IPS-18a (cell line): ENCODE measurements around the gene CCDC70.
"Not testable (repeated sequence)": the region's sequence is repeated elsewhere in the genome, so short reads cannot be mapped to it uniquely, and the experiment has no call there.

ENCODE experiments used
- H3K27ac ChIP-seq: one replicate; pipeline ENCODE4 v1.5.1; 2013; ENCODE audit warnings: low read length
- H3K27me3 ChIP-seq: one replicate; pipeline ENCODE4 v1.6.1; 2013; ENCODE audit warnings: mild to moderate bottlenecking, low read length; ENCODE audit not compliant: control insufficient read depth, insufficient read depth
- H3K36me3 ChIP-seq: one replicate; pipeline ENCODE4 v1.6.1; 2013; ENCODE audit warnings: low read depth, low read length; ENCODE audit not compliant: control insufficient read depth
- H3K4me1 ChIP-seq: one replicate; pipeline ENCODE4 v1.6.1; 2013; ENCODE audit warnings: low read depth, low read length; ENCODE audit not compliant: control insufficient read depth
- H3K4me3 ChIP-seq: one replicate; pipeline ENCODE4 v1.5.1; 2013; ENCODE audit warnings: low read length
- H3K9ac ChIP-seq: one replicate; pipeline ENCODE4 v1.6.1; 2013; ENCODE audit warnings: mild to moderate bottlenecking, low read length, moderate library complexity
- H3K9me3 ChIP-seq: one replicate; pipeline ENCODE4 v1.6.1; 2013; ENCODE audit warnings: low read depth, low read length; ENCODE audit not compliant: control insufficient read depth

Gene CCDC70

GRCh38 chr13:51822106-51822815 is 39.5 kb upstream of the CCDC70 start:
- Histone ChIP-seq H3K27ac (no peak overlapping the region), H3K27me3 (no peaks in the 10 kb centered on the region), H3K36me3 (no peaks in the 10 kb centered on the region), H3K4me3 (no peak overlapping the region), H3K9ac (no peak overlapping the region), H3K4me1 (peaks cover 15% of the 10 kb centered on the region), H3K9me3 (no peaks in the 10 kb centered on the region)

- Histone ChIP-seq H3K27ac (no peak overlapping the region), H3K9me3 (no peaks in the 10 kb centered on the region), H3K4me1 (peaks cover 13% of the 10 kb centered on the region), H3K36me3 (no peaks in the 10 kb centered on the region), H3K9ac (no peak overlapping the region), H3K4me3 (no peak overlapping the region), H3K27me3 (no peaks in the 10 kb centered on the region)
These were observed 38.4 kb upstream of the CCDC70 start for GRCh38 chr13:51823359-51823758.

- Histone ChIP-seq H3K27me3 (no peaks in the 10 kb centered on the region), H3K9ac (no peak overlapping the region), H3K36me3 (no peaks in the 10 kb centered on the region), H3K4me1 (peaks cover 8% of the 10 kb centered on the region), H3K4me3 (no peak overlapping the region), H3K9me3 (no peaks in the 10 kb centered on the region), H3K27ac (no peak overlapping the region)
These were observed 37.9 kb upstream of the CCDC70 start for GRCh38 chr13:51823863-51824262.

GRCh38 chr13:51824712-51825111 is 37.1 kb upstream of the CCDC70 start:
- not testable (repeated sequence) for H3K27me3 ChIP-seq, H3K27ac ChIP-seq, H3K4me1 ChIP-seq, H3K9me3 ChIP-seq, H3K9ac ChIP-seq, H3K36me3 ChIP-seq, H3K4me3 ChIP-seq

- no peak overlapping the region for H3K27ac ChIP-seq
- H3K27me3 ChIP-seq = no peaks in the 10 kb centered on the region
- H3K36me3 ChIP-seq = no peaks in the 10 kb centered on the region
- H3K4me1 ChIP-seq = peaks cover 6% of the 10 kb centered on the region
- no peak overlapping the region for H3K4me3 ChIP-seq
- H3K9me3 ChIP-seq = no peaks in the 10 kb centered on the region
- H3K9ac ChIP-seq = no peak overlapping the region
These were observed 36.6 kb upstream of the CCDC70 start for GRCh38 chr13:51825165-51825592.

- peaks cover 6% of the 10 kb centered on the region for H3K4me1 ChIP-seq
- H3K9me3 ChIP-seq = no peaks in the 10 kb centered on the region
- H3K4me3 ChIP-seq = no peak overlapping the region
- no peak overlapping the region for H3K27ac ChIP-seq
- no peak overlapping the region for H3K9ac ChIP-seq
- no peaks in the 10 kb centered on the region for H3K27me3 ChIP-seq
- no peaks in the 10 kb centered on the region for H3K36me3 ChIP-seq
These were observed 36.0 kb upstream of the CCDC70 start for GRCh38 chr13:51825681-51826254.

- Histone ChIP-seq H3K9me3 (no peaks in the 10 kb centered on the region), H3K4me3 (no peak overlapping the region), H3K27ac (no peak overlapping the region), H3K9ac (no peak overlapping the region), H3K27me3 (no peaks in the 10 kb centered on the region), H3K36me3 (no peaks in the 10 kb centered on the region), H3K4me1 (peaks cover 6% of the 10 kb centered on the region)
These were observed 35.2 kb upstream of the CCDC70 start for GRCh38 chr13:51826606-51827005.

GRCh38 chr13:51827254-51827653 is 34.5 kb upstream of the CCDC70 start:
- no peaks in the 10 kb centered on the region for H3K36me3 ChIP-seq
- H3K4me1 ChIP-seq = peaks cover 6% of the 10 kb centered on the region
- no peak overlapping the region for H3K4me3 ChIP-seq
- H3K9me3 ChIP-seq = no peaks in the 10 kb centered on the region
- H3K27me3 ChIP-seq = no peaks in the 10 kb centered on the region
- H3K27ac ChIP-seq = no peak overlapping the region
- no peak overlapping the region for H3K9ac ChIP-seq

- Histone ChIP-seq H3K9me3 (no peaks in the 10 kb centered on the region), H3K9ac (no peak overlapping the region), H3K4me1 (peaks cover 6% of the 10 kb centered on the region), H3K4me3 (no peak overlapping the region), H3K27ac (no peak overlapping the region), H3K27me3 (no peaks in the 10 kb centered on the region), H3K36me3 (no peaks in the 10 kb centered on the region)
These were observed 32.8 kb upstream of the CCDC70 start for GRCh38 chr13:51828730-51829567.

GRCh38 chr13:51829568-51829899 is 32.2 kb upstream of the CCDC70 start:
- no peak overlapping the region for H3K9ac ChIP-seq
- no peaks in the 10 kb centered on the region for H3K36me3 ChIP-seq
- no peak overlapping the region for H3K4me3 ChIP-seq
- no peaks in the 10 kb centered on the region for H3K9me3 ChIP-seq
- H3K27me3 ChIP-seq = no peaks in the 10 kb centered on the region
- peaks cover 6% of the 10 kb centered on the region for H3K4me1 ChIP-seq
- H3K27ac ChIP-seq = no peak overlapping the region

- H3K27me3 ChIP-seq = no peaks in the 10 kb centered on the region
- H3K36me3 ChIP-seq = no peaks in the 10 kb centered on the region
- no peaks in the 10 kb centered on the region for H3K9me3 ChIP-seq
- H3K9ac ChIP-seq = no peak overlapping the region
- no peaks in the 10 kb centered on the region for H3K4me1 ChIP-seq
- H3K27ac ChIP-seq = no peak overlapping the region
- H3K4me3 ChIP-seq = no peak overlapping the region
These were observed 30.2 kb upstream of the CCDC70 start for GRCh38 chr13:51831519-51831918.
